ENCODE results near the gene CELA3A. TPM values are rescaled to one million over a fixed set of nuclear protein-coding genes. Genes with fewer than 3 reads are reported as not detected.

Gene CELA3A
- total and polyA plus RNA-seq, 10 of the 15 experiments (the other 5 are each of a cell fraction or from before 2014, with no cell fraction given): 7.6 TPM; not detected in 9

DNA sequence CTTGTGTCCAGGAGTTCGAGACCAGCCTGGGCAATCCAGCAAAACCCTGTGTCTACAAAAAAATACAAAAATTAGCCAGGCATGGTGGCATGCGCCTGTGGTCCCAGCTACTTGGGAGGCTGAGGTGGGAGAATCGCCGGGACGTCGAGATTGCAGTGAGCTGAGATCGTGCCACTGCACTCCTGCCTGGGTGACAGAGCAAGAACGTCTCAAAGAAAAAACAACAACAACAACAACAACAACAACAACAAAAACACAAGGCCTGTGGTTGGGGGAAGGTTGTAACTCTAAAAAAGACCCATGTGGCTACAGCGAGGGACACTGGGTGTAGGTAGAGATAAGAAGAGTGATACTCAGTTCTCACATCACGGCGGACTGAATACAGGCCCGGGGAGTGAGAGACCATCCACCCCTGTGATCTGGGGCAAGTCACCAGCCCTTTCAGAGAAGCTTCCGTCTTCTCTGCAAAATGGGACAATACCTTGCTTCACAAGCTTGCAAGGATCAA is 50.2 kb downstream of the CELA3A start:
- 93% methylated on average over 13 of the region's 13 CpGs for WGBS (ENCODE audit: insufficient coverage, insufficient replicate concordance, low lambda C conversion rate, missing lambda C conversion rate)
- Histone ChIP-seq H2AFZ (ENCODE audit: control insufficient read depth, low read depth, low read length) (no peak overlapping the region), H4K20me1 (ENCODE audit: control insufficient read depth, insufficient read depth) (0 out of 2 replicates have a peak, but pooled peaks cover 6% of the 10 kb centered on the region), H3K27ac (ENCODE audit: control insufficient read depth, insufficient read depth) (no peak overlapping the region), H3K27me3 (replicated peaks in 1 of 2; ENCODE audit: control insufficient read depth in 2 of 2, insufficient read depth in 2 of 2, low read length in 1 of 2) (no peaks in the 10 kb centered on the region), H3K4me2 (ENCODE audit: control insufficient read depth, insufficient read depth) (no peak overlapping the region), H3K4me3 (no peak overlapping the region), H3K36me3 (ENCODE audit: control insufficient read depth in 2 of 2, insufficient read depth in 2 of 2, low read length in 1 of 2) (peaks cover 0 to 5% of the 10 kb centered on the region in 2 experiments; a peak in 1 of 4 replicates), H3K79me2 (ENCODE audit: control insufficient read depth, insufficient read depth, low read length) (peaks cover 39% of the 10 kb centered on the region), H3K9me3 (replicated peaks; ENCODE audit: control insufficient read depth, insufficient read depth, low read length) (no peaks in the 10 kb centered on the region), H3K4me1 (ENCODE audit: control insufficient read depth, insufficient read depth, low read length) (peaks cover 16% of the 10 kb centered on the region), H3K9ac (ENCODE audit: control insufficient read depth, insufficient read depth, low read length) (no peak overlapping the region)
- TF ChIP-seq, protein P1, sequence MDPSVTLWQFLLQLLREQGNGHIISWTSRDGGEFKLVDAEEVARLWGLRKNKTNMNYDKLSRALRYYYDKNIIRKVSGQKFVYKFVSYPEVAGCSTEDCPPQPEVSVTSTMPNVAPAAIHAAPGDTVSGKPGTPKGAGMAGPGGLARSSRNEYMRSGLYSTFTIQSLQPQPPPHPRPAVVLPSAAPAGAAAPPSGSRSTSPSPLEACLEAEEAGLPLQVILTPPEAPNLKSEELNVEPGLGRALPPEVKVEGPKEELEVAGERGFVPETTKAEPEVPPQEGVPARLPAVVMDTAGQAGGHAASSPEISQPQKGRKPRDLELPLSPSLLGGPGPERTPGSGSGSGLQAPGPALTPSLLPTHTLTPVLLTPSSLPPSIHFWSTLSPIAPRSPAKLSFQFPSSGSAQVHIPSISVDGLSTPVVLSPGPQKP (IDR thresholded peaks at IDR 0.05; ENCODE audit: low read depth, low read length): no peak
- no peak for TF ChIP-seq ZNF207 (IDR thresholded peaks at IDR 0.05; ENCODE audit: borderline replicate concordance)
- no peak for TF ChIP-seq KAT2A (conservative IDR thresholded peaks at IDR 0.05; ENCODE audit: control insufficient read depth, low read depth, low read length)
- TF ChIP-seq PML (IDR thresholded peaks at IDR 0.05; ENCODE audit: low read length): no peak
- TF ChIP-seq, protein P2, sequence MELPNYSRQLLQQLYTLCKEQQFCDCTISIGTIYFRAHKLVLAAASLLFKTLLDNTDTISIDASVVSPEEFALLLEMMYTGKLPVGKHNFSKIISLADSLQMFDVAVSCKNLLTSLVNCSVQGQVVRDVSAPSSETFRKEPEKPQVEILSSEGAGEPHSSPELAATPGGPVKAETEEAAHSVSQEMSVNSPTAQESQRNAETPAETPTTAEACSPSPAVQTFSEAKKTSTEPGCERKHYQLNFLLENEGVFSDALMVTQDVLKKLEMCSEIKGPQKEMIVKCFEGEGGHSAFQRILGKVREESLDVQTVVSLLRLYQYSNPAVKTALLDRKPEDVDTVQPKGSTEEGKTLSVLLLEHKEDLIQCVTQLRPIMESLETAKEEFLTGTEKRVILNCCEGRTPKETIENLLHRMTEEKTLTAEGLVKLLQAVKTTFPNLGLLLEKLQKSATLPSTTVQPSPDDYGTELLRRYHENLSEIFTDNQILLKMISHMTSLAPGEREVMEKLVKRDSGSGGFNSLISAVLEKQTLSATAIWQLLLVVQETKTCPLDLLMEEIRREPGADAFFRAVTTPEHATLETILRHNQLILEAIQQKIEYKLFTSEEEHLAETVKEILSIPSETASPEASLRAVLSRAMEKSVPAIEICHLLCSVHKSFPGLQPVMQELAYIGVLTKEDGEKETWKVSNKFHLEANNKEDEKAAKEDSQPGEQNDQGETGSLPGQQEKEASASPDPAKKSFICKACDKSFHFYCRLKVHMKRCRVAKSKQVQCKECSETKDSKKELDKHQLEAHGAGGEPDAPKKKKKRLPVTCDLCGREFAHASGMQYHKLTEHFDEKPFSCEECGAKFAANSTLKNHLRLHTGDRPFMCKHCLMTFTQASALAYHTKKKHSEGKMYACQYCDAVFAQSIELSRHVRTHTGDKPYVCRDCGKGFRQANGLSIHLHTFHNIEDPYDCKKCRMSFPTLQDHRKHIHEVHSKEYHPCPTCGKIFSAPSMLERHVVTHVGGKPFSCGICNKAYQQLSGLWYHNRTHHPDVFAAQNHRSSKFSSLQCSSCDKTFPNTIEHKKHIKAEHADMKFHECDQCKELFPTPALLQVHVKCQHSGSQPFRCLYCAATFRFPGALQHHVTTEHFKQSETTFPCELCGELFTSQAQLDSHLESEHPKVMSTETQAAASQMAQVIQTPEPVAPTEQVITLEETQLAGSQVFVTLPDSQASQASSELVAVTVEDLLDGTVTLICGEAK (IDR thresholded peaks at IDR 0.05; ENCODE audit: borderline replicate concordance): no peak
- no peak for TF ChIP-seq IKZF2 (IDR thresholded peaks at IDR 0.05)
- TF ChIP-seq STAT1 (conservative IDR thresholded peaks at IDR 0.05): no peak
- no TSS peak for BruUV-seq (replicated peaks)
- in situ Hi-C loops (cut with MboI) (no loop called here), intact Hi-C loops (cut with micrococcal nuclease; ENCODE audit: unreplicated experiment) (loop anchor here (2.0 kb wide), 1 partner anchor 15 kb away; no protein-coding TSS in a partner anchor)
- SMC1A ChIA-PET (ENCODE audit: uncharacterized antibody, unreplicated experiment): interaction anchor here (0.8 to 11.2 kb wide), 4 partner anchors 9 to 36 kb away, joined by 3 to 100 read pairs (median 4); no protein-coding TSS in a partner anchor
- ATAC-seq (no peak), DNase-seq (ENCODE audit: low read depth, low spot score) (no peak), FAIRE-seq (no peak)
- POLR2A ChIA-PET: interaction anchor here (7.5 to 21.4 kb wide), 2 partner anchors 12 to 25 kb away, joined by 59 to 325 read pairs; no protein-coding TSS in a partner anchor
- CTCF ChIA-PET: interaction anchor here (0.9 to 12.9 kb wide), 4 partner anchors 12 to 28 kb away, joined by 3 to 107 read pairs (median 4); no protein-coding TSS in a partner anchor
- RAD21 ChIA-PET (ENCODE audit: unreplicated experiment): interaction anchor here (1.2 to 4.6 kb wide), 4 partner anchors 14 to 41 kb away, joined by 6 to 54 read pairs (median 12); no protein-coding TSS in a partner anchor

Measured in GM12878 (cell line).